IPS-NIHi7 (cell line): ENCODE data around the gene LDLRAD2.

Source experiments
- DNase-seq: peaks from one replicate; pipeline ENCODE4 v3.0.0; 2012; ENCODE audit warnings: mixed read lengths; ENCODE audit errors: extremely low spot score

LDLRAD2 gene

DNA sequence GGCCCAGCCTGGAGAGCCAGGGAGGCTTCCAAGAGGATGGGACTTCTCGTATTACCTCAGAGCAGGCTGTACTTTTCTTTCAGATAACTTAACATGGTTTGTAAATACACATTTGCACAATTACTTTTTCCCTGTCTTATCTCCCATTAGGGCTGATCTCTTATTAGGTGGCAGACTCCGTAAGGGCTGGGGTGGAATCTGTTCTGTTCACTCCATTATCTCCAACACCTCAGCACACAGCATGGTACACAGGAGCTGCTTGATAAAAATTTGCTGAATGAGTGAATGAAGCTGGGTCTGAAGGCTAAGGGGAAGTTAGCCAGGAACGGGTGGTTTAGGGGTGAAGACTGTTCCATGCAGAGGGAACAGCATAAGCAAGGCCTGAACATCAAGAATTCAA lies 48.9 kb downstream of the LDLRAD2 start:
- no peak for DNase-seq

DNA sequence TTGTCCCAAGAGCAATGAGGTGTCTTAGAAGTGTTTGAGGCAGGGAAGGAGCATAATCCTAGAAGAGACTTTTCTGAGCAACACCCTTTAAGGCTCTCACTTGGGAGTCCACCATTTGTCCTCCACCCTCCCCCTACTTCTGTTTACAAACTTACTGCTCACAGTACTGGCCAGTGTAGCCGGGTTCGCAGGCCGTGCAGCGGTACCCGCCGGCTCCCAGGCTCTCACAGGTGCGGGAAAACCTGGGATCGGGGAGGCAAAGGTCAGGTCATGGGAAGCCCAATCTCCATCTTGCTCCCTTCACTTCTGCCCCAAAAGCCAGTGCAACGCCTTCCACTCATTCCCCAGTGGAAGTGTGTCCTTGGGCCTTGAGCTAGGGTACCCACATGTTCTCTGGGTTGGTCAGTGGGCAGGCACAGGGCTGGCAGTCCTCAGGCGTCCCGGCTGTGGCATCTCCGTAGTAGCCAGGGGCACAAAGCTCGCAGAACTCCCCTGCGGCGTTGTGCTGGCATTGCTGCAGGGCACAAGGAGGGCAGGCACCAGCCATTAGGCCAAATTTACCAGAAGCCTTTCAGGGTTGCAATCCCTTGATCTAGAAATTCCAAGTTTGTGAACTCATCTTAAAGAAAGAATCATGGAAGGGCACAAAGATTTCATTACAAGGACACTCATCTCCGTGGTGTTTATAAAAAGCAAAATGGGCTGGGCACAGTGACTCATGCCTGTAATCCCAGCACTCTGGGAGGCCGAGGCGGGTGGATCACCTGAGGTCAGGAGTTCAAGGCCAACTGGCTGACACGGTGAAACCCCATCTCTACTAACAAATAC lies 49.8 kb downstream of the LDLRAD2 start:
- DNase-seq: no peak

DNA sequence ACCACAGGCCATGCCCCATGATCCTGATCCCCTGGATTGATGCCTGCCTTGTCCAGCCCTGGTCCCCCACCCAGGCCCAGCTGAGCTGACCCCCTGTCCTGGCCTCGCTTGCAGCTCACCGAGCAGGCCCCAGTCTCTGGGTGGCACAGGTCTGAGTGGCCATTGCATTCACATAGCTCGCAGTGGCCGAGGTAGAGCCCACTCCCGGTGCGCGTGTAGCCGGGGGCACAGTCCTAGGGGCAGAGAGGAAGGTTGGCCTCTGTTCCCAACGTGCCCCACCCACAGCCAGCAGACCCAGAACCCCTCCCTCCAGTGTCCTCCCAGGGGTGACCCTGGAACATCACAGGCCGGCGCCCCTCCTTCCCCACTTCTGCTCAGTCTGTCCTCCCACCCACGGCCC lies 51.9 kb downstream of the LDLRAD2 start:
- DNase-seq: no peak

DNA sequence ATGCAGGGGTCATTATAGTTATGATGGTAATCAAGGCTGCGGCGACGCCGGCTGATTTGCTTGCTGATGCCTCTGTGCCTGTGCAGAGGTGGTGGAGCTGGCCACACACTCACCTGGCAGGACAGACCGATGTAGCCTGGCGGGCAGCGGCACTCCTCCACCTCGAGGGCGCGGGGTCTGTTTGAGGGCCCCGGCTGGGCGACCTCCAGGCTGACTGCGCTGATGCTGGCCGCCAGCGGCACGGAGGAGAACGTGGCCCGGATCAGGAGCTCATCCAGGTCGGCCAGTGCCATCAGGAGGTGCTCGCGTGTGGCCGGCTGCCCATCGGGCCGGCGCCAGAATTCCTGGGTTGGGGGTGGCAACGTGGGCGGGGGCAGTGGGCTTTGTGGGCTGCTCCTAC lies 52.7 kb downstream of the LDLRAD2 start:
- DNase-seq: no peak

DNA sequence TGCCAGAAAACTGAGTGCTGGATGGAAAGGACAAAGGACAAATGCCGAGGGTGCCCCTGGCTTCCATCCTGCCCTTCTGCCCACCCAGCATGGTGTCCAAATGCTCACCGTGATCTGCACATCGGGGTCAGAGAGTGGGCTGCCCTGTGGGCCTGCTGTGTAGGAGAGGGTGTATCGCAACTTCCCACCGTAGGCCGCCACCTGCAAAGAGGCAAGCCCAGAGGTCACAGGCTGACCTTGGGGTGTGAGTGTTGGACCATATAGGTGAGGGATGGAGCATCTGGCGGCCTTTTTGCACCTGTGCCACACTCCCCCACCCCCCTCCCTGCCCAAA lies 53.5 kb downstream of the LDLRAD2 start:
- no peak for DNase-seq

DNA sequence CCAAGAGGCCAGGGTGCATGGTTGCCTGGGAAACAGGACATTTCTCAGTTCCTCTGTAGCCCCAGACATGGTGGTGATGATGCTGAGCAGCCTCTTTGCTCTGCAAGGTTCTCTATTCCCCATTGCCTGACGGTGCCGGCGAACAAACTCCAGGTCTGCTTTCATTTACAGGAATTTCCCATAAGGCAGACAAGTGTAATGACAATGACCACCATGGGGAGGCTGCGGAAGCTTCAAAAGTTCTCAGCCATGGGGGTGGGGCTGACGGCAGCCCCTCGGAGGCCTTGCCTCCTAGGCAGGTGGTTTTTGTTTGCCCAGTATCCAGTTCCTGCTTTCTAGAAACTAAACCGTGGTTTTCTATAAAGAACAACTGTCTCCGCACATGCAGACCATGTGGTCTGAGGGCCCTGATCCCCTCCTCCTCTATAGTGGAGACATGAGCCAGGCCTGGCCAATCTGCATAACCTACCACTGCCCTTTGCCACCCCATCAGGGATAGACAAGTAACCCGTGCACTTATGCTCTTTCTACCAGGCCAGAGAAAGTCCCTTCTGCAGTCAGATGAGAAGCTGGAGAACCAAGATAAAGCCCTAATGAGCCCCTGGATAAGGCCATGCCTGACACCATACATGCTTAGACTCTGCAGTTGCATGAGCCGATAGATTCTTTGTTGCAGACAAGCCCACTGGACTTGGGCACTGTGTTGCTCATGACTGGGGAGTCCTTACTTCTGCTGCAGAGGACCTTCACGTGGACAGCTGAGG lies 54.1 kb downstream of the LDLRAD2 start:
- DNase-seq: peak; percentile 89

DNA sequence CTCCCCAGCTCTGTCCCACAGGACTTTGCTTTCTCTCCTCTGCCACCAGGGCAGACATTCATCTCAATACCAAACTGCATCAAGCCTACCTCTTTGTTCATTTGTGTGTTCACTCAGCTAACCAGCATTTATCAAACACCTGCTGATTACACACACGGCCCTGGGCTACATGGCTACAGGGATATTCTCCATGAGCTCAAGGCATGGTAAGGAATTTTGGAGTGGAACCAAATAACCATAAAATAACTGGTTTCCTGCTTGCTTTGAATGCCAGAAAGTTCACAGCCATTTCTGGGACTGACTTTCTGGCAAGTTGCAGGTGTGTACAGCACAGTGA lies 54.6 kb downstream of the LDLRAD2 start:
- DNase-seq: no peak

DNA sequence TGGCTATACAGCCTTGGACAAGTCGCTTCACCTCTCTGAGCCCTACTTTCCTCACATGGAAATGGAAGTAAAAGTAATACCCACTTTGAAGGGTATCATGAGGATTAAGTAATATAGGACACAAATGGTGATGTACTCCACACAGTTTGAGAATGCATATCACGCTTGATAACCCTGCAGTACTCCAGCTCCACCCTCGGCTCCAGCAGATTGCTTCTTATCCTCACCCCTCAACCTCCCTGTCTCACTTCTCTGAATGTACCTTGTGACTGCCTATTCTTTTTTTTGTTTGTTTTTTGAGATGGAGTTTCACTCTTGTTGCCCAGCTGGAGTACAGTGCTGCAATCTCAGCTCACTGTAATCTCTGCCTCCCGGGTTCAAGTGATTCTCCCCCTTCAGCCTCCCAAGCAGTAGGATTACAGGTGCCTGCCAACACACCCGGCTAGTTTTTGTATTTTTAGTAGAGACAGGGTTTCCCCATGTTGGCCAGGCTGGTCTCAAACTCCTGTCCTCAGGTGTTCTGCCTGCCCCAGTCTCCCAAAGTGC lies 55.5 kb downstream of the LDLRAD2 start:
- DNase-seq: no peak

DNA sequence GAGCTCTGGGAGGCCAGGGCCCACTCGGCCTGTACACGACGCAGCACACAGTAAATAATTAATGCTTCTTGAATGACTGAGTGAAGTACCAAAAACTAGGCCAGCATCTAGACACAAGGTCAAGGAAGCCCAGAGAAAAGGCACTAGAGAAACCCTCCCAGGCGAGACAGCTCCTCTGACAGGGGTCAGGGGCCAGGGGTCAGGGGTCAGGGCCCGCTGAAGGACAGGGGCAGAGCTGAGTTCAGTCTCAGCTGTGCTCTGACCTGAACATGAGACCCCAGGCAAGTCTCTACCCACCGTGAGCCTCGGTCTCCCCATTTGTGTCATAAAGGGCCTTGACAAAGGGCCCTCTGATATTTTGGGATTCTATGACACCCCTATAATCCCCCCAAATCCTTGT lies 56.4 kb downstream of the LDLRAD2 start:
- no peak for DNase-seq

DNA sequence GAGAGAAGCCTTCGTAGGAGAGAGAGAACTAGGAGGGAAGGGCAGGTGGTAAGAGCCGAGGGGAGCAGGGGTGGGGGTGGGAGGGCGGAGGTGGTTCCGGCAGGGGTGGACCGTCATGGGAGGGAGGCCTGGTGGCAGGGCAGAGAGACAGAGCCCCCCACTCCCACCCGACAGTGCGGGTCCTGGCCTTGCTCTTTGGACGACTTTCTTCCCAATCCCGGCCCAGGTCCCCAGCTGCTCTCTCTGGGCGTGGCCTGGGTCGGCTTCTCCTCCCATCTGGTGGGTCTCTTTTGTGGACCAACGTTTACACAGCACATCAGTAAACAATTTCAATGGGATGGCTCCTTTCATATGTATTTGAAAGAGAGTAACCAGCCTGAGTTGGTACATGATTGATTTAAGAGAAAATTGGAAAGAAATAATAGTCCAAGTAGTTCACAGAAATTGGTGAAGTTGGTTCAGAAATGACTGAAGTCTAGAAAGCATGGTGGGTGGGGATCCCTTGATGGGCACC lies 56.9 kb downstream of the LDLRAD2 start:
- no peak for DNase-seq

DNA sequence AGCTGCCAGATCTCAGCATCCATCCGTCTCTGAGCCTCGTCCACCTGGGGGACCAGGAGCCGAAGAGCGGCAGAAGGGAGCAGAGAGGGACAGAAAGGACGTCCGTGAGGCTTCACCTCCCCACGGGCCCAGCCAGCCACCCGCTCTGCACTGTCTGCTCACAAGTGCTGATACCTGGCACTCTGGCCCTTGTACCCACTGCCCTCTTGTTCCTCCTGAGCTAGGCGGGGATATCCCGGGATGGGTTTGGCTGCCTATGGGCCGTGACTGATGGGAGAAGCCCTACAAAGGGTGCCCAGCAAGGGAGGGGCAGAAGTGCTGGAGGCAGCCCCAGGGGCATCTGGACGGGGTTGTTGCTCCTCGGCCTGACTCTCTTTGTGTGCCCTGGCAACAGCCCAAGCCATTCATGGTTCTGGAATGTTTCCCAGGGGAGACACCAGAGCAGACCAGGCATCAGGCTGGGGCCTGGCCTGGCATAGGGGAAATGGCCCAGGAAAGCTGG lies 57.6 kb downstream of the LDLRAD2 start:
- DNase-seq: no peak

DNA sequence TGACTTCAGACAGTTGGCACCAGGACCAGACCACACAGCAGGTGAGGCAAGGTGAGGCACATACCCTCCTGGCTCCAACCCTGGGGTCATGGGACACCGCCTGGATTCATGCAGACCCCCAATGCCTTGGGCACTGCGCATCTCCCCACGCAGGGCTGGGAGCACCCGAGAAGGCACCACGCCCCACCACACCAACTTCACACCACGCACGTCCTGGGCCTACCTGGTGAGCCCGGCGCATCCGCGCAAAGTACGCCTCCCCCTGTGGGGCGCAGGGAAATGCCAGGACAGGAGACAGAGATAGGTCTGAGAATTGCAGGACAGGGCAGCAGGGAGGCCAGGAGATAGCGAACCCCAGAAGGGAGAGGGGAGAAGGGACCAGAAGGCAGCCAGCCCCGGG lies 58.5 kb downstream of the LDLRAD2 start:
- DNase-seq: no peak

DNA sequence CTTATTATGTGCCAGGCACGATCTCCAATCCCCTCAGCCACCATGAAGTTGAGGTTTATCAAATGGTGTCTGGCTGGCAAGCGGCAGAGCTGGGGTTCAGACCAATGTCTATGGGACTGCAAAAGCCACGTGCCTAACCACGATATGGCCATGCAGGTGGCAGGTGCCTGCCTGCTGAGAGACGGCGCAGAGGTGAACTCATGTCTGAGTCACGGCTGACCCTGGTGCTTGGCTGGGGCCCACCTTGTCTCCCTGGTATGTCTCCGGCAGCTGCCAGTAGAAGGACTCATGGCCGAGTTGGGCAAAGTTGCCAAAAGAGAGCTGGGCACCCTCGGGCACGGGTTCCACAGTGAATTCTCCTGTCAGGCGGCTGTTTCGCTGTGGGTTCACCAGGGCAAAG lies 59.9 kb downstream of the LDLRAD2 start:
- no peak for DNase-seq

DNA sequence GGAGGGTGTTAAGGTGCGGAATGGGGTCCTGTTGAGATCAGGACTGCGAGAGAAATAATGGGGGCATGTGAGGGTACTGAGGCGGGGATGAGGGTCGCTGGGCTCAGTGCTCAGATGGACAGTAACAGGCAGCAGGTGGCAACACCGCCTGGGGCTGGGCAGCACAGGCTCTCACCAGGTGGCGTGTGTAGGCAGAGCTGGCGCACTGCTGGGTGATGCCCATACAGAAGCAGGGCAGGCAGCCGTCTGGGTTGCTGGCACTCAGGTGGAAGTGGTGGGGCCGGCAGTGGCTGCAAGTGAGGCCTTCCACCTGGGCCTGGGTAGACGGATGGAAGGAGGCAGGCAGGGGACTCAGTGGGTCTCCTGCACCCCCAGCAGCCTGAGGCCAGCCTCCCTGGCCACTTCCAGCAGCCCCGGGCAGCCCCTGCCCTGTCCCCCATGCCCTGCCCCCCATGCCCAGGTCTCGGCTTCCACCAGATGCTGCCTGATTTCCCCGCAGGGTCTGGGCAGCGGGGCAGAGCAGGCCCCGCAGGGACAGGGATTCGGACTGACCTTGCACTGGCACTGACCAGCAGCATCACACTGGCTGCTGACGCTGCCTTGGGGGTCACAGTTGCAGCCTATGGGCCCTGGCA lies 60.5 kb downstream of the LDLRAD2 start:
- DNase-seq: no peak

DNA sequence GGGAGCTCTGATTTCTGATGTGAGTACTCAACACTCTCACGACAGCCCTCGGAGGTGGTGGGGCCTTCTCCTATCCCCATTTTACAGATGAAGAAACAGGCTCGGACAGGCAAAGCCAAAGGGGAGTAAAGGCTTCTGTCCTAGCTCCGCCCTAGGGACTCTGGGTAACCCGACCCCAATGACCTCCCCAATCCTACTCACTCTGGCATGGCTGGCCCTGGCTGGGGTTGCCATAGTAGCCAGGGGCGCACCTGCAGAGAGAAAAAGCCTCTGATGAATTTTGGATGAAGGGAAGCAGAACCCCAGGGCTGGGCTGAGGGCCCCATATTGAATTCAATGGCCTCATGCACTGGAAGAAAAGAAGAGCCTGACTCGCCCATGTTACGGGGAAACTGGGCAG lies 61.1 kb downstream of the LDLRAD2 start:
- no peak for DNase-seq

DNA sequence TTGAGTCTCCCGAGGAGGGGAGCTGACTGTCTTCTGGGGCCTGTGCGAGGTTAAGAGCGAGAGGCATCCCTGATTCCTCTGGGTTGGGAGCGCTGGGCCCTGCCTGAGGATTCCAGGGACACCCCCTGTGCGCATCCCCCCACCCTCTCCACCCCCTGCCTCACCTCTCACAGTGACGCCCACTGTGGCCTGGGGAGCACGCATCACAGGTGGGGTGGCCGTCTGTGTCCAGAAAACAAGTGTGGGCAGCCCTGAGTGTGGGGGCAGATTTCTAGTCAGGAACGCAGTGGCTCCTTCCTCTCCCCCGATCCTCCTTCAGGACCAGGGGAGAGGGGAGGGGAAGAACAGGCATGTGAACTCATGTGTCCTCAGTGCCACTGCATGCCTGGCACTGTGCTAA lies 61.7 kb downstream of the LDLRAD2 start:
- DNase-seq: no peak

DNA sequence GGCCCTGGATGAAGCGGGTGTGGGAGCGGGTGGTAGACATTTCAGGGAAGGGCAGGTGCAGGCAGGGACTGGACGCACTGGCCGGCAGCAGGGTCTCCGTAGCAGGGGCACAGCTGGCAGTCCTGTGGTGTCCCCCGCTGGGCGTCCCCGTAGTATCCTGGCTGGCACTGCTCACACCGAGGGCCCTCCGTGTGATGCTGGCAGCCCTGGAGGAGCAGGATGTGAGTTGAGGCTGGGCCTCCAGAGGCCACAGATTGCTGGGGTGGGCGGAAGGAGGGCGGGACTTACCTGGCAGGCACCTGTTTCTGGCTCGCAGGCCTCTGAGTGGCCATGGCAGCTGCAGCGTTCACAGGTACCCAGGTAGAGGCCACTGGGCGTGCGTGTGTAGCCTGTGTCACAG lies 62.3 kb downstream of the LDLRAD2 start:
- no peak for DNase-seq
